Heart right ventricle (tissue), 16 donors: ENCODE results near the gene NIBAN1. TPM values are rescaled to one million over a fixed set of nuclear protein-coding genes. Genes with fewer than 3 reads are reported as not detected.

Source experiments
- ATAC-seq, 8 donors: fragments of 200-7000 bp; cut with Tn5 transposase; one replicate each; pipeline ENCODE4 v1.9.1; 2020; ENCODE audit warnings: mild to moderate bottlenecking in 8 of 8, moderate library complexity in 8 of 8, moderate number of reproducible peaks in 1 of 8
- DNase-seq, 2 donors: peaks; one replicate each; pipeline ENCODE4 v3.0.0-alpha.2; 2020
- H3K27ac ChIP-seq, 10 donors: fragments of 200-600 bp; sonication (generic) in 2 of 10; one replicate each; pipeline versions ENCODE4 v1.5.0 to v1.8.0; 2020 to 2022; ENCODE audit warnings: mild to moderate bottlenecking in 3 of 10
- H3K27me3 ChIP-seq, 7 donors: fragments of 200-600 bp; one replicate each; pipeline ENCODE4 v1.8.0; 2021 to 2022; ENCODE audit warnings: mild to moderate bottlenecking in 2 of 7
- H3K36me3 ChIP-seq, 9 donors: fragments of 200-600 bp; sonication (generic) in 1 of 9; one replicate each; pipeline versions ENCODE4 v1.5.0 to v1.8.0; 2020 to 2022; ENCODE audit warnings: mild to moderate bottlenecking in 2 of 9
- H3K4me1 ChIP-seq, 9 donors: fragments of 200-600 bp; sonication (generic) in 1 of 9; one replicate each; pipeline versions ENCODE4 v1.5.0 to v1.8.0; 2020 to 2022; ENCODE audit warnings: mild to moderate bottlenecking in 4 of 9
- H3K4me3 ChIP-seq, 10 donors: fragments of 200-600 bp; sonication (generic) in 2 of 10; one replicate each; pipeline versions ENCODE4 v1.5.0 to v1.8.0; 2020 to 2022; ENCODE audit warnings: mild to moderate bottlenecking in 7 of 10, moderate library complexity in 2 of 10
- H3K9me3 ChIP-seq, 11 donors: fragments of 200-600 bp in 10 of 11; sonication (generic) in 2 of 11; one replicate each; pipeline versions ENCODE4 v1.5.0 to v1.8.0; 2013 to 2022; ENCODE audit warnings: mild to moderate bottlenecking in 2 of 11, control low read depth in 1 of 11, moderate library complexity in 1 of 11
- CTCF ChIP-seq, 9 donors: fragments of 200-600 bp; sonication (generic) in 2 of 9; IDR thresholded peaks; one replicate each; pipeline versions ENCODE4 v1.5.0 to v1.8.0; 2021 to 2022; ENCODE audit warnings: antibody characterized with exemption in 9 of 9, mild to moderate bottlenecking in 5 of 9, moderate library complexity in 1 of 9
- WGBS, 2 donors: extraction: QIAGEN DNeasy Blood & Tissue Kit; methylation state at CpG; one replicate each; pipeline ENCODE4 v1.1.7; 2013; ENCODE audit warnings: inconsistent platforms in 1 of 2; 5-methylcytosine and 5-hydroxymethylcytosine counted together
- intact Hi-C, 10 donors: fragments of 100-400 bp; cut with DNase I; formaldehyde crosslinking; loops; one replicate each; pipeline versions ENCODE4 v1.11.1 to v1.14.2; 2022
- polyA plus RNA-seq, 2 donors: library from polyadenylated mRNA; stranded (reverse); fragments of 200-250 nt; gene quantifications; one replicate each; pipeline ENCODE4 v1.2.3, GENCODE V29; 2013
- total RNA-seq, 10 donors: library from RNA; stranded (reverse); fragmentation: NEBNext Ultra II Directional in 3 of 10; extraction: Animal tissue kit (Norgen Biotek cat#: 25700) in 3 of 10; gene quantifications; one replicate each; pipeline versions ENCODE4 v1.2.1 to v1.2.4, GENCODE V29; 2021 to 2023
- donor health status: Arrhythmogenic right ventricular cardiomyopathy.
- donor health status: ischemic (EF 13 %, LVEDD 7.1; RV severe dilation, severe dysfunction).
- donor health status: healthy with polysubstance abuse.
- donor health status: DM: no; HTN: yes; CAD: no.
- donor health status: DM: no; HTN: no; CAD: no.
- donor health status: ischemic (EF 25% LVEDD 6.9; RV normal size, moderate dysfunction).
- donor health status: ischemic (EF 25% LVEDD 5.7; RV mildly dilated, moderate dysfunction).
- donor health status: healthy.
- donor health status: DM: yes; HTN: yes; CAD: no.
- donor health status: Ischemic cardiomyopathy.
- donor health status: ischemic (EF 35%, LVEDD 5.7; RV mildly dilated, moderate dysfunction).
- donor health status: nonischemic (EF 11% LVEDD 7.7; RV severe dilation, severe dysfunction).
- donor health status: DM: yes; HTN: yes; CAD: no.
- donor health status: PGD.
- donor health status: ischemic (EF 29% LVEDD 5.4; RV normal size, mild dysfunction).
- donor health status: nonischemic (EF 23%, LVEDD 6.1; RV moderate dilation, normal function).

NIBAN1 gene
- total and polyA plus RNA-seq, 12 donors: 46.6 to 601 (median 363) TPM

GRCh38 chr1:184987696-184988095 is 13.4 kb upstream of the NIBAN1 start:
- intact Hi-C loops: loop anchor here in 3 of 10 donors (5.0 to 10.0 kb wide), 2 partner anchors 167 to 180 kb away; partner anchors contain the start of genes SWT1 (in 2 of the 3) and TRMT1L (in 2 of the 3)
- no peaks in the 10 kb centered on the region for H3K36me3 ChIP-seq
- H3K4me1 ChIP-seq: peaks cover 0 to 8% (median 0%) of the 10 kb centered on the region in 9 donors
- DNase-seq: no peak
- TF ChIP-seq CTCF (IDR thresholded peaks at IDR 0.05): no peak
- no peaks in the 10 kb centered on the region for H3K27me3 ChIP-seq
- no peak for ATAC-seq
- H3K27ac ChIP-seq: no peak overlapping the region
- H3K9me3 ChIP-seq: no peaks in the 10 kb centered on the region
- WGBS, 2 donors: 87 to 90% methylated on average over 1 of the region's 1 CpG
- H3K4me3 ChIP-seq: no peak overlapping the region

DNA sequence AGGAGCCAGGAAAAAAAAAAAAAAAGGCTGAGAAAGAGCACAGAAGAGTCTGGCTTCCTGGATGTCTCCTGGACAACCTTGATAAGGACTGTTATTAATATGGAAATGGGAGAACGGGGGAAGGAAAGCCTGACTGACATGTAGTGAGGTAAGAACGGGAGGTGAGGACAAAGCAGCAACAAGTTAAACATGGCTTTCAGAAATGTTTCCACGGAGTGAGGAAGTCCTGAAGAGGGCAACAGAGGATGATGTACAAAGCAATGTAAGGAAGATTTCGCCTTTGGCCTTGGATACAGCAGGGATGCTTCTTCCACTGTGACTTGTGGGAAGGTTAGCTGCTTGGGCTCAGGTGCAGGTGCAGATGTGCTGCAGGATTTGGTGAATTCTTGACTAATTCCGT is 11.9 kb upstream of the NIBAN1 start:
- no peaks in the 10 kb centered on the region for H3K36me3 ChIP-seq
- no peaks in the 10 kb centered on the region for H3K9me3 ChIP-seq
- H3K4me3 ChIP-seq: no peak overlapping the region
- H3K27me3 ChIP-seq: no peaks in the 10 kb centered on the region
- no peak overlapping the region for H3K27ac ChIP-seq
- DNase-seq: no peak
- H3K4me1 ChIP-seq: peaks cover 0 to 16% (median 0%) of the 10 kb centered on the region in 9 donors
- WGBS, 2 donors: 34 to 40% methylated on average over 5 of the region's 5 CpGs
- TF ChIP-seq CTCF (IDR thresholded peaks at IDR 0.05): peak in 6 of 9 donors; percentile 27 to 47 (median 38)
- intact Hi-C loops: loop anchor here in 3 of 10 donors (5.0 to 10.0 kb wide), 2 partner anchors 169 to 181 kb away; partner anchors contain the start of genes SWT1 (in 2 of the 3) and TRMT1L (in 2 of the 3)
- peak in 1 of 8 donors; percentile 34 for ATAC-seq

GRCh38 chr1:184982002-184982954 is 8.0 kb upstream of the NIBAN1 start:
- TF ChIP-seq CTCF (IDR thresholded peaks at IDR 0.05): peak; percentile 81 to 99 (median 95)
- H3K36me3 ChIP-seq: no peaks in the 10 kb centered on the region
- no peaks in the 10 kb centered on the region for H3K9me3 ChIP-seq
- DNase-seq (peak; percentile 77 to 80), ATAC-seq (peak; percentile 92 to 97 (median 96))
- H3K27ac ChIP-seq: peak overlapping the region in 1 of 10 donors; percentile 39
- peaks cover 0 to 9% (median 0%) of the 10 kb centered on the region in 9 donors for H3K4me1 ChIP-seq
- intact Hi-C loops: loop anchor here in 9 of 10 donors (1.0 to 10.0 kb wide), 5 partner anchors 173 to 179 kb away; partner anchors contain the start of genes SWT1 (in 2 of the 9) and TRMT1L (in 2 of the 9)
- no peaks in the 10 kb centered on the region for H3K27me3 ChIP-seq
- no peak overlapping the region for H3K4me3 ChIP-seq
- WGBS, 2 donors: 47 to 48% methylated on average over 14 of the region's 14 CpGs

- Histone ChIP-seq H3K27ac (no peak overlapping the region), H3K9me3 (no peaks in the 10 kb centered on the region), H3K4me1 (peaks cover 0 to 9% (median 0%) of the 10 kb centered on the region in 9 donors), H3K27me3 (no peaks in the 10 kb centered on the region), H3K36me3 (no peaks in the 10 kb centered on the region), H3K4me3 (no peak overlapping the region)
- ATAC-seq (no peak), DNase-seq (no peak)
- no peak for TF ChIP-seq CTCF (IDR thresholded peaks at IDR 0.05)
- intact Hi-C loops: loop anchor here in 3 of 10 donors (5.0 to 10.0 kb wide), 2 partner anchors 173 to 174 kb away; partner anchors contain the start of genes SWT1 (in 2 of the 3) and TRMT1L (in 2 of the 3)
- 97 to 100% methylated on average over 1 of the region's 1 CpG for WGBS, 2 donors
Measured at GRCh38 chr1:184980726-184981125, 6.4 kb upstream of the NIBAN1 start.
